ENCODE measurements around the gene GABBR2. TPM values are rescaled to one million over a fixed set of nuclear protein-coding genes. Genes with fewer than 3 reads are reported as not detected.

The GABBR2 gene
- polyA plus RNA-seq, 1 of the 3 experiments (the other 2 are of a cell fraction) = not detected

DNA sequence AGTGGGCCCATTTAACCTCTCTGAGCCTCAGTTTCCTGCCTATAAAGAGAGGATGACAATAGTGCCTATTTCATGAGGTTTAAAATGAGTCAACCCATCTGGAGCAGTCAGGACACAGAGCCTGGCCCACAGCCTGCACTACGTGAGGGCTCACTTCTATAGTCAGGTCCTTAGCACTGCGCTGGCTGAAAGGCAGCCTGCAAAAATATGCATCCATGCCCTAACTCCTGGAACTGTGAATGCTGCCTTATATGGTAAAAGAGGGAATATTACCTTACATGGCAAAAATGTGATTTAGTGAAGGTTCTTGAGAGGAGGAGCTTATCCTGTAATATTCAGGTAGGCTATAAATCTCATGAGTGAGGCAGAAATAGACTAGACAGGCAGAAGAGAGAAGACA, 98.5 kb downstream of the GABBR2 start (continued):
- TF ChIP-seq, protein P1, sequence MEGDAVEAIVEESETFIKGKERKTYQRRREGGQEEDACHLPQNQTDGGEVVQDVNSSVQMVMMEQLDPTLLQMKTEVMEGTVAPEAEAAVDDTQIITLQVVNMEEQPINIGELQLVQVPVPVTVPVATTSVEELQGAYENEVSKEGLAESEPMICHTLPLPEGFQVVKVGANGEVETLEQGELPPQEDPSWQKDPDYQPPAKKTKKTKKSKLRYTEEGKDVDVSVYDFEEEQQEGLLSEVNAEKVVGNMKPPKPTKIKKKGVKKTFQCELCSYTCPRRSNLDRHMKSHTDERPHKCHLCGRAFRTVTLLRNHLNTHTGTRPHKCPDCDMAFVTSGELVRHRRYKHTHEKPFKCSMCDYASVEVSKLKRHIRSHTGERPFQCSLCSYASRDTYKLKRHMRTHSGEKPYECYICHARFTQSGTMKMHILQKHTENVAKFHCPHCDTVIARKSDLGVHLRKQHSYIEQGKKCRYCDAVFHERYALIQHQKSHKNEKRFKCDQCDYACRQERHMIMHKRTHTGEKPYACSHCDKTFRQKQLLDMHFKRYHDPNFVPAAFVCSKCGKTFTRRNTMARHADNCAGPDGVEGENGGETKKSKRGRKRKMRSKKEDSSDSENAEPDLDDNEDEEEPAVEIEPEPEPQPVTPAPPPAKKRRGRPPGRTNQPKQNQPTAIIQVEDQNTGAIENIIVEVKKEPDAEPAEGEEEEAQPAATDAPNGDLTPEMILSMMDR (IDR thresholded peaks at IDR 0.05) = no peak
- no peak for TF ChIP-seq GABPA (IDR thresholded peaks at IDR 0.05; ENCODE audit: low read depth)
- TF ChIP-seq TAF1 (IDR thresholded peaks at IDR 0.05; ENCODE audit: borderline replicate concordance, low read depth, low read length) = no peak
- no peak for TF ChIP-seq MXI1 (IDR thresholded peaks at IDR 0.05; ENCODE audit: low read depth, low read length)

- Histone ChIP-seq H3K36me3 (replicated peaks in 1 of 2; ENCODE audit: control insufficient read depth in 1 of 2, insufficient read depth in 2 of 2, low read length in 1 of 2) (no peaks in the 10 kb centered on the region), H3F3A (replicated peaks; ENCODE audit: insufficient read depth) (no peaks in the 10 kb centered on the region), H3K4me3 (ENCODE audit: low read depth in 2 of 2, low read length in 1 of 2) (no peak overlapping the region), H3K9me2 (no peaks in the 10 kb centered on the region), H2AFZ (ENCODE audit: low read depth) (no peak overlapping the region), H3K9me3 (no peaks in the 10 kb centered on the region), H4K20me1 (ENCODE audit: insufficient read depth) (no peaks in the 10 kb centered on the region), H3K9ac (no peak overlapping the region), H3K27me3 (ENCODE audit: insufficient read depth) (no peaks in the 10 kb centered on the region), H3K27ac (ENCODE audit: low read depth in 2 of 2, low read length in 1 of 2) (no peak overlapping the region), H3K4me2 (no peak overlapping the region), H3K4me1 (ENCODE audit: control insufficient read depth in 1 of 2, insufficient read depth in 2 of 2, low read depth in 1 of 2, low read length in 1 of 2) (no peaks in the 10 kb centered on the region), H3K79me2 (ENCODE audit: insufficient read depth) (no peaks in the 10 kb centered on the region)
- no peak for DNase-seq
- ChIA-PET POLR2A (no interaction called here), CTCF (no interaction called here)
- TF ChIP-seq TAF1 (IDR thresholded peaks at IDR 0.05; ENCODE audit: borderline replicate concordance, low read depth, low read length) (no peak), NRF1 (IDR thresholded peaks at IDR 0.05; ENCODE audit: low read depth, low read length) (no peak), TEAD4 (IDR thresholded peaks at IDR 0.05; ENCODE audit: borderline replicate concordance, insufficient read depth) (no peak), FOXM1 (IDR thresholded peaks at IDR 0.05; ENCODE audit: low read depth) (no peak), MXI1 (IDR thresholded peaks at IDR 0.05; ENCODE audit: low read depth, low read length) (no peak), GABPA (IDR thresholded peaks at IDR 0.05; ENCODE audit: low read depth) (no peak), JUND (IDR thresholded peaks at IDR 0.05) (no peak), SIN3A (IDR thresholded peaks at IDR 0.05; ENCODE audit: borderline replicate concordance, low read depth, low read length) (no peak), ZBTB33 (IDR thresholded peaks at IDR 0.05; ENCODE audit: borderline replicate concordance, low read depth) (no peak), CHD2 (IDR thresholded peaks at IDR 0.05; ENCODE audit: low read length, partially characterized antibody) (no peak), RCOR1 (IDR thresholded peaks at IDR 0.05; ENCODE audit: low read length) (no peak), POLR2AphosphoS5 (IDR thresholded peaks at IDR 0.05; ENCODE audit: low read depth, low read length) (no peak), REST (IDR thresholded peaks at IDR 0.05; ENCODE audit: low read depth, low read length) (no peak)
- TF ChIP-seq, protein P2, sequence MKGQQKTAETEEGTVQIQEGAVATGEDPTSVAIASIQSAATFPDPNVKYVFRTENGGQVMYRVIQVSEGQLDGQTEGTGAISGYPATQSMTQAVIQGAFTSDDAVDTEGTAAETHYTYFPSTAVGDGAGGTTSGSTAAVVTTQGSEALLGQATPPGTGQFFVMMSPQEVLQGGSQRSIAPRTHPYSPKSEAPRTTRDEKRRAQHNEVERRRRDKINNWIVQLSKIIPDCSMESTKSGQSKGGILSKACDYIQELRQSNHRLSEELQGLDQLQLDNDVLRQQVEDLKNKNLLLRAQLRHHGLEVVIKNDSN (IDR thresholded peaks at IDR 0.05; ENCODE audit: borderline replicate concordance, low read depth) = no peak
- TF ChIP-seq, protein P3, sequence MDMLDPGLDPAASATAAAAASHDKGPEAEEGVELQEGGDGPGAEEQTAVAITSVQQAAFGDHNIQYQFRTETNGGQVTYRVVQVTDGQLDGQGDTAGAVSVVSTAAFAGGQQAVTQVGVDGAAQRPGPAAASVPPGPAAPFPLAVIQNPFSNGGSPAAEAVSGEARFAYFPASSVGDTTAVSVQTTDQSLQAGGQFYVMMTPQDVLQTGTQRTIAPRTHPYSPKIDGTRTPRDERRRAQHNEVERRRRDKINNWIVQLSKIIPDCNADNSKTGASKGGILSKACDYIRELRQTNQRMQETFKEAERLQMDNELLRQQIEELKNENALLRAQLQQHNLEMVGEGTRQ (IDR thresholded peaks at IDR 0.05; ENCODE audit: borderline replicate concordance, low read depth, low read length) = no peak
- 17% methylated on average over 4 of the region's 6 CpGs for WGBS (ENCODE audit: low lambda C conversion rate)
Observed at GRCh38 chr9:98609646-98610045, 99.1 kb downstream of the GABBR2 start.
